Embryonic facial prominence (tissue), 1 donor: Measurements from ENCODE around the gene TJAP1.
A peak's percentile ranks its signal among the peaks of the same experiment; 100 is the strongest.

Experiments used
- DNase-seq: peaks from one replicate; pipeline ENCODE4 v3.0.0-alpha.2; 2016; ENCODE audit errors: extremely low spot score

Gene TJAP1

DNA sequence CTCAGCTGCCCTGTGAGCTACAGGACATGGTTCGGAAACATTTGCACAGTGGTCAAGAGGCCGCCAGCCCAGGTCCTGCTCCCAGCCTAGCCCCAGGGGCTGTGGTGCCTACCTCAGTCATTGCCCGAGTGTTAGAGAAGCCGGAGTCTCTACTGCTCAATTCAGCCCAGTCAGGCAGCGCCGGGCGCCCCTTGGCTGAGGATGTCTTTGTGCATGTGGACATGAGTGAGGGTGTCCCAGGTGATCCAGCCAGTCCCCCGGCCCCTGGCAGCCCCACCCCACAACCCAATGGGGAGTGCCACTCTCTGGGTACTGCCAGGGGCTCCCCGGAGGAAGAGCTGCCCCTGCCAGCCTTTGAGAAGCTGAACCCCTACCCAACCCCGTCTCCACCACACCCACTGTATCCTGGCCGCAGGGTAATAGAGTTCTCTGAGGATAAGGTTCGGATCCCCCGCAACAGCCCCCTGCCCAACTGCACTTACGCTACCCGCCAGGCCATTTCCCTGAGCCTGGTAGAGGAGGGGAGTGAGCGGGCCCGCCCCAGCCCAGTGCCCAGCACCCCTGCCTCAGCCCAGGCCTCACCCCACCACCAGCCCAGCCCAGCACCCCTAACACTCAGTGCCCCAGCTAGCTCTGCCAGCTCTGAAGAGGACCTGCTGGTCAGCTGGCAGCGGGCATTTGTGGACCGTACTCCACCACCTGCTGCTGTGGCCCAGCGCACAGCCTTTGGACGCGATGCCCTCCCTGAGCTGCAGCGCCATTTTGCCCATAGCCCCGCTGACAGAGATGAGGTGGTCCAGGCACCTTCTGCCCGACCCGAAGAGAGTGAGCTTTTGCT, 27.6 kb downstream of the TJAP1 start:
- no peak for DNase-seq

DNA sequence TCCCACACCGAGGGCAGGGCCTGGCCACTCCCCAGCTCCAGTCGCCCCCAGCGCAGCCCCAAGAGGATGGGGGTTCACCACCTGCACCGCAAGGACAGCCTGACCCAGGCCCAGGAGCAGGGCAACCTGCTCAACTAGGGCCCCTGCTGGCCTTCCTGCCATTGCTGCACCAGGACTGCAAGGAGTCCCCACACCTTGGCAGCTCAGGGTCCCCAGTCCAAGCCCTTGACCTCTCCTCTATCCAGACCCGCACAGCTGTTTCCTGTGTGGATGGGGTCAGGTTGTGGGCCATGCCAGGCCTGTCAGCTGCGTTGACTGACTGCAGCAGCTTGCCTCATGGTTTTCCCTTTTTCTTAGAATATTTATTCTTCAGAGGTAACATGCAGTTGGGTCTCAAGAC, 28.3 kb downstream of the TJAP1 start:
- DNase-seq = no peak

DNA sequence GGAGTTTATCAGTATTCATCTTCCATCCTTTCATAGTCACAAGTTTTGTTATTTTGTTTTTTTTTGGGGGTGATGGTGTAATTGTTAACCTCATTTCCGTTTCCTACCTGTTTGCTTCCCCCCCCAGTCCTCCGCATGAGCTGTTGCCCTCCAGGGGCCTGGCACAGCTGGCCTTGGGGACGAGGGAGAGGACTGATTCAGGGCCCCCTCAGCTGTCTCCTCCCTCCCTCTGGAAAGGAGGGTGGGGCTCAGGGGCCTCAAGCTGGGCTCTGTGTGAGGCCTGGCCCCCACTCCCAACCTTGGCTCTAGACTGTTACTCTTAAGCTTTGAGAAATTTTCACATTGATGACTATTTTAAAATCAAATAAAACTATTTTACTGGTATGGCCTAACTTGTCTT, 28.8 kb downstream of the TJAP1 start:
- no peak for DNase-seq

GRCh38 chr6:43506667-43507471, 29.5 kb downstream of the TJAP1 start:
- peak; percentile 65 for DNase-seq

GRCh38 chr6:43508481-43509141, 31.2 kb downstream of the TJAP1 start:
- no peak for DNase-seq

GRCh38 chr6:43509142-43509983, 32.0 kb downstream of the TJAP1 start:
- DNase-seq = no peak

GRCh38 chr6:43509984-43510826, 32.8 kb downstream of the TJAP1 start, which contains the start of gene LRRC73:
Gene LRRC73 (minus strand): TSS chr6:43510346. CDS start chr6:43509785, 561 bp downstream.
- DNase-seq = no peak

DNA sequence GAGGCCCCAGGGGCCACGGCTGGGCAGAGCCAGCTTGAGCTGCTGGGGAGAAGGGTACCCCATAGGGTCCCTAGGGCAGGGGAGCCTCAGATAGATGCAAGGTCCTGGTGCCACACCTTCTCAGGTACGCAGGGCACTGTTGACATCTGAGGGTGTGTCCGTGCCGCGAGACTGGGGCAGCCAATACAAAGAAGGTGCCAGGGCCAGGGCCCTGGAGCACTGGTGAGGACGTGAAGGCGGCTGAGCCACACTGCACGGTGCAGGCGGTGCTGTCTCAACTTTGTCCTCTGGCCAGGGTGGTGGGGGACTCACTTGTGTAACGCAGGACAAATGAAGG, 33.4 kb downstream of the TJAP1 start:
- DNase-seq = no peak

GRCh38 chr6:43511824-43512415, 34.5 kb downstream of the TJAP1 start:
- no peak for DNase-seq

DNA sequence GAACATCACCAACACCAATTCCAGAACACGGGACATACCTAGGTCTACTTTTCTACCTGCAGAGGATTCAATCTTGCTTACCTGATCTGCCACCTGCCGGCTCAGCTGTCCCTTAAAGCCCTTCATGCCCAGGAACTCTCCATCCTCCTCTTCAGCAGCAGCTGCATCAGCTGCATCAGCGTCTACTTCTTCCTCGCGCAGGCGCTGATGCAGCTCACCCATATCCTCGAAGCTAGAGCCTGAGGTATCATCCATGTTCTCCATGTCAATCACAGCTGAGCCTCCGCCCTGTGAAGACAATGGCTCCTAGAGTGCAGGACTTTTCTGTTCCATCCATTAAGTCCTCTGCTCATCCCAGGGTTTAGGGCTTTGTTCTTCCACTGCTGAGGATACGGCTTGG, 38.4 kb downstream of the TJAP1 start:
- DNase-seq = no peak

- DNase-seq = no peak
Measured at GRCh38 chr6:43516367-43516696, 39.0 kb downstream of the TJAP1 start.

GRCh38 chr6:43516697-43517504, 39.5 kb downstream of the TJAP1 start, which contains the start of the genes POLR1C and YIPF3:
Gene POLR1C (plus strand): TSS chr6:43517089. CDS start chr6:43517110, 21 bp downstream.
Gene YIPF3 (minus strand): TSS chr6:43516926. CDS start chr6:43516807, 119 bp downstream.
- peak; percentile 98 for DNase-seq

DNA sequence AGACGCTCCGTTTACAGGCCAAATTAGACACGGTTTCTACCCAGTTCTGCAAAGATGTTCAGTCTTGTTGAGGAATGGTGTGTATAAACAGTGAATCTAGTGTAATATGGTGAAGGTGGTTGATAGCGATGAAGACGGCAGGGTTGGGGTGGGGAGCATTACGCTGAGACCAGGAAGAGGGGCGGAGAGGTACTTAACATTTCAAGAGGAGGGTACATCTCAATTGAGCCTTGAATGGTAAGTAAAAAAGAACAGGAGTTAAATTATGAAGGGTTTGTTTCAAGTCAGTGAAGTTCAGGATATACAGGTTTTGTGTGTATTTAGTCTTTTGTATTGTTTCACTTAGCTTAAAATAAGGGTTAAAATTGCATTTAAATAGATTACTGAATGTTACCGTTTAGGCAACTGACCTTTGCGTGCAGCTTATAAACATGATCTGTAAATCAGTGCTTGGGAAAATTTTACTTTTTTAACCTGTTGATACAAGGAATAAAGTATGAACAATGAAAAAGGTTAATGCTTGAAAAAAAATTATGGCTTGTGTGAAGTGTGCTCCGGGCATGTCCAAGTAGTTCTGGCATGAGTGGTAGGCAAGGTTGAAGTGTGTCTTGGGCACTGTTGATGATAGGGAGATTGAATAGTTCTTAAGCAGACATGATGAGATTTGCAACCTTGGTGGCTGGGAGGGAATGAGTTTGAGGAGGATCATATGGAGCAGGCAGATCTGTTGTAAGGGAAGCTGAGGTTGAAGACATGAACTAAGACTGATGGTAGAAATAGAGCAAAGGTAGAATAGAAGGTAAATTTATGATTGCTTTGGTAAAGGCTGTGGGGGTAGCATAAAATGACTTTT, 40.4 kb downstream of the TJAP1 start:
- DNase-seq = peak; percentile 62

GRCh38 chr6:43520097-43520496, 42.7 kb downstream of the TJAP1 start:
- no peak for DNase-seq

GRCh38 chr6:43521836-43522235, 44.5 kb downstream of the TJAP1 start:
- DNase-seq = no peak

- no peak for DNase-seq
Measured at GRCh38 chr6:43522547-43523261, 45.3 kb downstream of the TJAP1 start.

DNA sequence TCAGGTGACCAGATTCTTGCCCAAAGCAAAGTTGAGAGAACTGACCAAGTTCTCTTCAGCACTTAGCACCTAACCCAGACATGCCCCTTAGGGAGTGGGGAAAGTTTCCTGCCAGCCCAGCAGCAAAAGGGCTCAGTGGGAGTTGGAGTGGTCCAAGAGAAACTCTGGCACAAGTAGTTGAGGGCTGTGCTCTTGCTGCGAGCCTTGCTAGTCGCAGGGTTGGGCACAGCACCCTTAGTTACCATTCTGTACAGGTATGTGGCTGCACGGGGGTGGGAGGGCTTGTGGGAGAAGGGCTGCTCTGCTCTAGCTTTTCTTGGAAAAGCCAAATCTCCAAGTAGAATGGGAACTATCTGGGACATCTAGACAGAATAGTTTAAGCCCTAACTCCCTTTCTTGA, 45.9 kb downstream of the TJAP1 start:
- no peak for DNase-seq
